ENCODE measurements around the gene TTC12.

DNA sequence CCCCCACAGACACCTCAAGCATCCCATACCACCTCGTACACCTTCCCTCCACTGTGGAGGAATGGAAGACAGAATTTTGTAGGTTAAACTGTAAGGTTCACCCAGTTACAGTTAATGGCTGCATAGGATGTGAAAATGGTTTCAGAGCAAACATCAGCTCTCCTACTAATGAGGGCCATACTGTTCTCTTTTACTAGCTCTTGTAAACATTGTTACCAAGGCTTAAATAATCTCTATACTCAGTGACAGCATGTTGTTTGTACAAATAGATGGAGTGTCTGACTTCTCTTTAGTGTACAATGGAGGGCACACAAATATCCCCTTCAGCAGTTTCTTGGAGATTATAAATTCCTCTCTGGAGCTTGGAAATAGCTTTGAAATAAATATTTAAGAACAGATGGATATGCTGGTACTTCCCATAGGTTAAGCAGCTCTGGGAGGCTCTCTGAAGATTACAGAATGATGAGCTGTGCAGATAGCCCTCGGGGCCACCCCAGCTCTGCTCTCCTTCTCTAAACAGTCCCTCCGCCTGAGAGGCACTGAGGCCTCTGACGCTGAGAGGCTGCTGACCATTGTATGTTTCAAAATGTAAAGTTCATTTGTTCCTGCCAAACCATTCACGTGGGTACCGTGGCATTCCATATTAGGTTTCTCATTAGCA lies 25.7 kb downstream of the TTC12 start:
- TF ChIP-seq, protein P1, sequence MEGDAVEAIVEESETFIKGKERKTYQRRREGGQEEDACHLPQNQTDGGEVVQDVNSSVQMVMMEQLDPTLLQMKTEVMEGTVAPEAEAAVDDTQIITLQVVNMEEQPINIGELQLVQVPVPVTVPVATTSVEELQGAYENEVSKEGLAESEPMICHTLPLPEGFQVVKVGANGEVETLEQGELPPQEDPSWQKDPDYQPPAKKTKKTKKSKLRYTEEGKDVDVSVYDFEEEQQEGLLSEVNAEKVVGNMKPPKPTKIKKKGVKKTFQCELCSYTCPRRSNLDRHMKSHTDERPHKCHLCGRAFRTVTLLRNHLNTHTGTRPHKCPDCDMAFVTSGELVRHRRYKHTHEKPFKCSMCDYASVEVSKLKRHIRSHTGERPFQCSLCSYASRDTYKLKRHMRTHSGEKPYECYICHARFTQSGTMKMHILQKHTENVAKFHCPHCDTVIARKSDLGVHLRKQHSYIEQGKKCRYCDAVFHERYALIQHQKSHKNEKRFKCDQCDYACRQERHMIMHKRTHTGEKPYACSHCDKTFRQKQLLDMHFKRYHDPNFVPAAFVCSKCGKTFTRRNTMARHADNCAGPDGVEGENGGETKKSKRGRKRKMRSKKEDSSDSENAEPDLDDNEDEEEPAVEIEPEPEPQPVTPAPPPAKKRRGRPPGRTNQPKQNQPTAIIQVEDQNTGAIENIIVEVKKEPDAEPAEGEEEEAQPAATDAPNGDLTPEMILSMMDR (IDR thresholded peaks at IDR 0.05): no peak
- TF ChIP-seq POLR2A (IDR thresholded peaks at IDR 0.05): no peak
